Mesenchymal stem cell (in vitro differentiated cells and primary cell): ENCODE results near the gene VWA5B2.
A peak's percentile ranks its signal among the peaks of the same experiment; 100 is the strongest.

Experiments used
- DNase-seq: peaks from one replicate; pipeline ENCODE4 v3.0.0-alpha.2; 2013
- H2AFZ ChIP-seq: one replicate; pipeline ENCODE4 v1.6.1; 2013; ENCODE audit warnings: low read depth, mild to moderate bottlenecking, control low read depth, inconsistent platforms, low read length, moderate library complexity
- H2AK5ac ChIP-seq: 2 replicates; pipeline ENCODE4 v1.6.1; 2013; ENCODE audit warnings: low read length, moderate library complexity, mild to moderate bottlenecking, inconsistent platforms; ENCODE audit not compliant: severe bottlenecking
- H2BK120ac ChIP-seq: one replicate; pipeline ENCODE4 v1.6.1; 2013; ENCODE audit warnings: low read depth, mild to moderate bottlenecking, inconsistent platforms, low read length, moderate library complexity
- H2BK12ac ChIP-seq, 2 experiments: one replicate each; pipeline ENCODE4 v1.6.1; 2013; ENCODE audit warnings: inconsistent platforms in 2 of 2, low read length in 2 of 2, mild to moderate bottlenecking in 2 of 2, moderate library complexity in 2 of 2, control low read depth in 1 of 2
- H2BK15ac ChIP-seq: one replicate; pipeline ENCODE4 v1.6.1; 2013; ENCODE audit warnings: mild to moderate bottlenecking, low read depth, inconsistent platforms; ENCODE audit not compliant: poor library complexity, severe bottlenecking
- H2BK5ac ChIP-seq: 2 replicates; pipeline ENCODE4 v1.6.1; 2013; ENCODE audit warnings: low read depth, mild to moderate bottlenecking, low read length, control low read depth, inconsistent platforms; ENCODE audit not compliant: poor library complexity, severe bottlenecking
- H3K14ac ChIP-seq, 2 experiments: one replicate each; pipeline ENCODE4 v1.6.1; 2013; ENCODE audit warnings: inconsistent platforms in 2 of 2, low read length in 2 of 2, control low read depth in 1 of 2, mild to moderate bottlenecking in 1 of 2, moderate library complexity in 1 of 2
- H3K18ac ChIP-seq, 2 experiments: one replicate each; pipeline ENCODE4 v1.6.1; 2013; ENCODE audit warnings: inconsistent platforms in 2 of 2, low read length in 2 of 2, control low read depth in 1 of 2, low read depth in 1 of 2, mild to moderate bottlenecking in 1 of 2
- H3K23ac ChIP-seq, 2 experiments: one replicate each; pipeline ENCODE4 v1.6.1; 2013; ENCODE audit warnings: inconsistent platforms in 2 of 2, low read length in 2 of 2, mild to moderate bottlenecking in 2 of 2, moderate library complexity in 2 of 2, control low read depth in 1 of 2
- H3K27ac ChIP-seq: 2 replicates; pipeline ENCODE4 v1.5.1; 2013; ENCODE audit warnings: mild to moderate bottlenecking, moderate library complexity, low read length, control low read depth, inconsistent platforms; ENCODE audit not compliant: poor library complexity, severe bottlenecking
- H3K27me3 ChIP-seq, 2 experiments: 2 replicates each; pipeline versions ENCODE4 v1.6.1 to v1.7.0; 2013; ENCODE audit warnings: low read length in 2 of 2, mild to moderate bottlenecking in 2 of 2, moderate library complexity in 2 of 2, control low read depth in 1 of 2, inconsistent platforms in 1 of 2; ENCODE audit not compliant: control insufficient read depth in 1 of 2, insufficient read depth in 1 of 2
- H3K36me3 ChIP-seq, 2 experiments: 2 replicates each; pipeline versions ENCODE4 v1.6.1 to v1.7.0; 2013; ENCODE audit warnings: low read length in 2 of 2, control low read depth in 1 of 2, inconsistent platforms in 1 of 2, low read depth in 1 of 2, mild to moderate bottlenecking in 1 of 2; ENCODE audit not compliant: insufficient read depth in 2 of 2, control insufficient read depth in 1 of 2
- H3K4ac ChIP-seq, 2 experiments: one replicate each; pipeline ENCODE4 v1.6.1; 2013; ENCODE audit warnings: inconsistent platforms in 2 of 2, low read length in 2 of 2, mild to moderate bottlenecking in 2 of 2, moderate library complexity in 2 of 2, control low read depth in 1 of 2, low read depth in 1 of 2
- H3K4me1 ChIP-seq: 2 replicates; pipeline ENCODE4 v1.6.1; 2013; ENCODE audit warnings: low read depth, low read length, control low read depth; ENCODE audit not compliant: control insufficient read depth, insufficient read depth
- H3K4me2 ChIP-seq: 2 replicates; pipeline ENCODE4 v1.6.1; 2013; ENCODE audit warnings: low read length, mild to moderate bottlenecking, inconsistent platforms; ENCODE audit not compliant: poor library complexity, severe bottlenecking
- H3K4me3 ChIP-seq, 2 experiments: 2 replicates each; pipeline versions ENCODE4 v1.5.1 to v1.7.0; 2013; ENCODE audit warnings: low read length in 2 of 2, mild to moderate bottlenecking in 2 of 2, control low read depth in 1 of 2, low read depth in 1 of 2; ENCODE audit not compliant: insufficient read depth in 1 of 2
- H3K79me1 ChIP-seq: replicated peaks from 2 replicates; pipeline ENCODE4 v1.6.1; 2013; ENCODE audit warnings: mild to moderate bottlenecking, control low read depth, low read length, inconsistent platforms; ENCODE audit not compliant: poor library complexity, severe bottlenecking
- H3K9ac ChIP-seq: 2 replicates; pipeline ENCODE4 v1.7.0; 2013; ENCODE audit warnings: mild to moderate bottlenecking, low read length, moderate library complexity
- H3K9me3 ChIP-seq: 2 replicates; pipeline ENCODE4 v1.7.0; 2013; ENCODE audit warnings: mild to moderate bottlenecking, low read length; ENCODE audit not compliant: control insufficient read depth
- H4K8ac ChIP-seq: one replicate; pipeline ENCODE4 v1.6.1; 2013; ENCODE audit warnings: inconsistent platforms, mild to moderate bottlenecking, low read length, moderate library complexity
- H4K91ac ChIP-seq: one replicate; pipeline ENCODE4 v1.6.1; 2013; ENCODE audit warnings: mild to moderate bottlenecking, low read length, inconsistent platforms
- WGBS: methylation state at CpG from one replicate; pipeline ENCODE4 v1.1.7; 2013; ENCODE audit warnings: mixed read lengths; 5-methylcytosine and 5-hydroxymethylcytosine counted together

VWA5B2 gene

GRCh38 chr3:184260724-184261269 is 31.4 kb downstream of the VWA5B2 start:
- 3% methylated on average over 47 of the region's 49 CpGs for WGBS
- peaks cover 30% of the 10 kb centered on the region for H3K4me1 ChIP-seq
- H3K27me3 ChIP-seq = peaks cover 39 to 41% of the 10 kb centered on the region in 2 experiments
- no peak overlapping the region for H3K4ac ChIP-seq
- no peak overlapping the region for H3K18ac ChIP-seq
- no peak overlapping the region for H2AK5ac ChIP-seq
- no peak overlapping the region for H2AFZ ChIP-seq
- H2BK12ac ChIP-seq = no peak overlapping the region
- H3K79me1 ChIP-seq = no peaks in the 10 kb centered on the region
- DNase-seq = no peak
- H3K4me2 ChIP-seq = peak overlapping the region; percentile 95
- H2BK120ac ChIP-seq = no peak overlapping the region
- H3K36me3 ChIP-seq = peaks cover 0 to 15% of the 10 kb centered on the region in 2 experiments
- H3K23ac ChIP-seq = peak overlapping the region in 1 of 2 experiments; percentile 89
- H3K9me3 ChIP-seq = no peaks in the 10 kb centered on the region
- H3K27ac ChIP-seq = no peak overlapping the region
- H3K4me3 ChIP-seq = peak overlapping the region; percentile 63 to 65
- no peak overlapping the region for H4K91ac ChIP-seq
- no peak overlapping the region for H3K9ac ChIP-seq
- no peak overlapping the region for H2BK15ac ChIP-seq
- H4K8ac ChIP-seq = no peak overlapping the region
- H3K14ac ChIP-seq = no peak overlapping the region
- H2BK5ac ChIP-seq = no peak overlapping the region

GRCh38 chr3:184261270-184261853 is 32.0 kb downstream of the VWA5B2 start, which contains the start of gene CAMK2N2:
TSS of gene CAMK2N2 (minus strand) at chr3:184261553. CDS start at chr3:184261285, 268 bp downstream.
- under 1% methylated on average over 33 of the region's 67 CpGs for WGBS
- no peaks in the 10 kb centered on the region for H3K79me1 ChIP-seq
- H2AK5ac ChIP-seq = no peak within 1 kb of the TSS
- H2BK5ac ChIP-seq = peak within 1 kb of the TSS; percentile 58
- peak within 1 kb of the TSS; percentile 65 to 76 for H3K4me3 ChIP-seq
- H3K4me2 ChIP-seq = peak within 1 kb of the TSS; percentile 98
- H4K91ac ChIP-seq = no peak within 1 kb of the TSS
- H2AFZ ChIP-seq = no peak within 1 kb of the TSS
- H3K14ac ChIP-seq = no peak within 1 kb of the TSS
- H3K9ac ChIP-seq = peak within 1 kb of the TSS; percentile 51
- H2BK12ac ChIP-seq = no peak within 1 kb of the TSS
- H2BK120ac ChIP-seq = no peak within 1 kb of the TSS
- H2BK15ac ChIP-seq = no peak within 1 kb of the TSS
- no peak within 1 kb of the TSS for H4K8ac ChIP-seq
- DNase-seq = peak; percentile 60
- peak within 1 kb of the TSS in 1 of 2 experiments; percentile 89 for H3K23ac ChIP-seq
- no peaks in the 10 kb centered on the region for H3K9me3 ChIP-seq
- no peak within 1 kb of the TSS for H3K4ac ChIP-seq
- H3K36me3 ChIP-seq = peaks cover 0 to 15% of the 10 kb centered on the region in 2 experiments
- H3K4me1 ChIP-seq = peaks cover 30% of the 10 kb centered on the region
- H3K27me3 ChIP-seq = peaks cover 39 to 41% of the 10 kb centered on the region in 2 experiments
- no peak within 1 kb of the TSS for H3K27ac ChIP-seq
- no peak within 1 kb of the TSS for H3K18ac ChIP-seq

- DNase-seq = peak; percentile 42
- H3K4me2 ChIP-seq = peak overlapping the region; percentile 98
- peaks cover 0 to 15% of the 10 kb centered on the region in 2 experiments for H3K36me3 ChIP-seq
- H2BK12ac ChIP-seq = no peak overlapping the region
- H2AFZ ChIP-seq = no peak overlapping the region
- H3K9ac ChIP-seq = peak overlapping the region; percentile 51
- peak overlapping the region; percentile 58 for H2BK5ac ChIP-seq
- H3K9me3 ChIP-seq = no peaks in the 10 kb centered on the region
- H3K14ac ChIP-seq = no peak overlapping the region
- peaks cover 30% of the 10 kb centered on the region for H3K4me1 ChIP-seq
- H3K18ac ChIP-seq = no peak overlapping the region
- no peak overlapping the region for H4K91ac ChIP-seq
- H4K8ac ChIP-seq = no peak overlapping the region
- H3K23ac ChIP-seq = peak overlapping the region in 1 of 2 experiments; percentile 87
- peaks cover 39 to 41% of the 10 kb centered on the region in 2 experiments for H3K27me3 ChIP-seq
- peak overlapping the region; percentile 65 to 76 for H3K4me3 ChIP-seq
- H3K27ac ChIP-seq = no peak overlapping the region
- no peaks in the 10 kb centered on the region for H3K79me1 ChIP-seq
- no peak overlapping the region for H2BK120ac ChIP-seq
- WGBS = 2% methylated on average over 44 of the region's 66 CpGs
- H2AK5ac ChIP-seq = no peak overlapping the region
- no peak overlapping the region for H3K4ac ChIP-seq
- H2BK15ac ChIP-seq = no peak overlapping the region
Observed at GRCh38 chr3:184261854-184262763, 32.7 kb downstream of the VWA5B2 start.

GRCh38 chr3:184262764-184263179 is 33.4 kb downstream of the VWA5B2 start:
- Histone ChIP-seq H4K91ac (no peak overlapping the region), H3K9ac (no peak overlapping the region), H2BK5ac (no peak overlapping the region), H3K4me2 (peak overlapping the region; percentile 98), H3K36me3 (peaks cover 0 to 10% of the 10 kb centered on the region in 2 experiments), H3K23ac (no peak overlapping the region), H3K9me3 (no peaks in the 10 kb centered on the region), H2AK5ac (no peak overlapping the region), H3K14ac (no peak overlapping the region), H3K27ac (no peak overlapping the region), H3K79me1 (no peaks in the 10 kb centered on the region), H3K4me3 (peak overlapping the region in 1 of 2 experiments; percentile 25), H2BK15ac (no peak overlapping the region), H2BK12ac (no peak overlapping the region), H3K4me1 (peaks cover 30% of the 10 kb centered on the region), H3K4ac (no peak overlapping the region), H2BK120ac (no peak overlapping the region), H3K18ac (no peak overlapping the region), H3K27me3 (peaks cover 39 to 47% of the 10 kb centered on the region in 2 experiments), H4K8ac (no peak overlapping the region), H2AFZ (no peak overlapping the region)
- DNase-seq = no peak
- WGBS = 29% methylated on average over 12 of the region's 15 CpGs
